ENCODE data around the gene RSPH3.
"Not testable (repeated sequence)": the region's sequence is repeated elsewhere in the genome, so short reads cannot be mapped to it uniquely, and the experiment has no call there.

The RSPH3 gene

DNA sequence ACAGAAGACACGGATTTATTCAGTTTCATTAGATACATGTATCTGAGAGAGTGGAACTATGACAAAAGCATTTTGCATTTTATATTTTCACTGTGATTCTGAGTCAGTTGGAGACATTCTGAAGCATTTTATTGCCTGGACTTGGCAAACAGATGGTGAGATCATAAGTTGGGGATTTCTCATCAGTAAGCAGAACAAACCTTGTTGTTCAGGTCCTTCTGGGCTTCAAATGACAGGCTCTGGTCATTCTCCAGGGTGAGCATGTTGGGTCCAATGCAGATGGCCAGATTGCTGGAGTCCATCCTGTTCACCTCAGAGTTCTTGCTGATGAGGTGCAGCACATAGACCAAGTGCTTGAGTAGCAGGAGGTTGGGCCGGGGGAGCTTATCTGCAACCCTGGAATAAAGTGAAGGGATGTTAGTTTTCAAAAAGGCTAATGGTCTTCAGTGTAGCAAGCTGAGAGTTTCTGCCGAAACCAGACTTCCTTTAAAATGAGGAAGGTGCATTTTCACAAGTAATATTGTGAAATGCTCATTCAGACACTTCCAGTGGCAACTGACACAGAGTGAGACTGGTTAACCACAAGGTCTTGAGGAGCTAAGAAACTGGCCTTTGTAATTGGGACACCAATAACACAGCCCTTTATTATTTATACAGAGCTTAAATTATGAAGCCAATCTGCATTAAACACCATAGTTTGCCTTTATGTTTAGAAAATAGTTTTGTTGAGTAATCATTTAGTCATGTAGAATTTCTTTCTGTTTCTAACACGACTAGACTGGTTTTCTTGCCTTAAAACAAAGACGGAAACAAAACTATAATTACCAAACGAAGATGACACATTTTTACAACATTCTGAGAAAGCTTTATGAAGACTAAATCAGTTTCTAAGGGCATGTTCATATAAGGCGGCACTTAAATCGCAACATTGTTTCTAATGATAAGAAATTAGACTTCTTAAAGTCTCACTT, 39.2 kb upstream of the RSPH3 start:
- Histone ChIP-seq H3K4me3 (ENCODE audit: low read length) (no peak overlapping the region), H3K4me1 (ENCODE audit: insufficient read depth, low read length) (no peaks in the 10 kb centered on the region), H3K27ac (ENCODE audit: low read length) (no peak overlapping the region), H3K27me3 (ENCODE audit: insufficient read depth, low read length) (no peaks in the 10 kb centered on the region), H3K36me3 (ENCODE audit: insufficient read depth, low read depth, low read length) (no peaks in the 10 kb centered on the region), H3K9ac (ENCODE audit: low read depth, low read length) (no peak overlapping the region), H3K9me3 (ENCODE audit: insufficient read depth, low read depth, low read length) (no peaks in the 10 kb centered on the region)

DNA sequence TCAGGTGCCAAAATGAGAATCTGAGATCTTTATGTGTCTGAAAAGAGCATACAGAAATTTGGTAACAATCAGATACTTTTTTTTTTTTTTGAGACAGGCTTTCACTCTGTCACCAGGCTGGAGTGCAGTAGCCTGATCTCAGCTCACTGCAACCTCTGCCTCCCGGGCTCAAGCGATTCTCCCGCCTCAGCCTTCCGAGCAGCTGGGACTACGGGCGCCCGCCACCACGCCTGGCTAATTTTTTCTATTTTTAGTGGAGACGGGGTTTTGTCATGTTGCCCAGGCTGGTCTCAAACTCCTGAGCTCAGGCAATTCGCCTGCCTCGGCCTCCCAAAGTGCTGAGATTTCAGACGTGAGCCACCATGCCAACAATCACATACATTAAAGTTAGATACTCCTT, 38.3 kb upstream of the RSPH3 start:
- H3K4me3 ChIP-seq (ENCODE audit: low read length); H3K4me1 ChIP-seq (ENCODE audit: insufficient read depth, low read length); H3K36me3 ChIP-seq (ENCODE audit: insufficient read depth, low read depth, low read length); H3K27ac ChIP-seq (ENCODE audit: low read length); H3K27me3 ChIP-seq (ENCODE audit: insufficient read depth, low read length); H3K9me3 ChIP-seq (ENCODE audit: insufficient read depth, low read depth, low read length); H3K9ac ChIP-seq (ENCODE audit: low read depth, low read length): not testable (repeated sequence)

DNA sequence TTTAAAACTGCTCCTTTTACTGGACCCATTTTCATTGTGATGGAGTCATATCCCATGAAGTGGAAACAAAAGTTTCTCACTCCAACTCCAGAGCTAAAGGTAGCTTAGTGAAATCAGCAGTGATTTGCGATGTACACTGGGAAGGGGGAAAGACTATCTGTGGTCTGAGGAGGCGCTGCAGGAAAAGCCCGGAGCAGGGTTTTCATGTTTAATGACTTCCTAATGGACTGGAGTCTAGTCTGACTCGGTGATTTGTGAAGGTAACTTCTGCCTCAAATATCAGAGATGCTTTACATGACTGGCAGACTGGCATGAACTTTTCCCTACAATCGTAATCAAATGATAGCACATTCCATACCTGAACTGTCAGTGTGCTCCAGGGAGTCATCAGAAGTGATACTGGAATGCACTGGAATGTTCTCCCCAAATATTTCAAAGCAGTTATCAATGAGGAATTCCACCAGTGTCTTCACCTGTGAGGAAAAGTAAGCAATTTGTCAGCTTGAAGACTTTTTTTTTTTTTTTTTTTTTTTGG, 37.8 kb upstream of the RSPH3 start:
- H3K4me3 ChIP-seq (ENCODE audit: low read length), result no peak overlapping the region
- no peaks in the 10 kb centered on the region for H3K9me3 ChIP-seq (ENCODE audit: insufficient read depth, low read depth, low read length)
- H3K27me3 ChIP-seq (ENCODE audit: insufficient read depth, low read length), result no peaks in the 10 kb centered on the region
- no peaks in the 10 kb centered on the region for H3K36me3 ChIP-seq (ENCODE audit: insufficient read depth, low read depth, low read length)
- no peaks in the 10 kb centered on the region for H3K4me1 ChIP-seq (ENCODE audit: insufficient read depth, low read length)
- H3K9ac ChIP-seq (ENCODE audit: low read depth, low read length), result no peak overlapping the region
- H3K27ac ChIP-seq (ENCODE audit: low read length), result no peak overlapping the region

DNA sequence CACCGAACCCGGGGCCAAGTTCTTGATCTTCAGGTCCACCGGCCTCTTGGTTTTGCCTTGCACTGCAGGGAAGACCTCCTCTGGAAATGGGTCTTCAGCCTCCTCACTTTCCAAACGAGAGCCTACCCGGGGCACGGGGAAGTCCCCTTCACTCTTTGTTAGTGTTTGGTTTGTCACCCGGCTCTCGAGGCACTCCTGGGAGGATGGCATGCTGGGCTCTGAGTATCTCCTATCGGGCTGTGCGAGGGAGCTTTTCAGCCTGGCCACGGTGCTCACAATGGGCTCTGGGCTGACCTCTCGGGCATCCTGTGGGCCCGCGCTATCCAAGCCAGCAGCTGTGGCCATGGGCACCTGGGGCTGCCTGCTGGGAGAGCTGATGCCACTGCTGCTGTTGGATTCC, 36.7 kb upstream of the RSPH3 start:
- Histone ChIP-seq H3K9ac (ENCODE audit: low read depth, low read length) (no peak overlapping the region), H3K27me3 (ENCODE audit: insufficient read depth, low read length) (no peaks in the 10 kb centered on the region), H3K27ac (ENCODE audit: low read length) (no peak overlapping the region), H3K36me3 (ENCODE audit: insufficient read depth, low read depth, low read length) (no peaks in the 10 kb centered on the region), H3K4me3 (ENCODE audit: low read length) (no peak overlapping the region), H3K9me3 (ENCODE audit: insufficient read depth, low read depth, low read length) (no peaks in the 10 kb centered on the region), H3K4me1 (ENCODE audit: insufficient read depth, low read length) (no peaks in the 10 kb centered on the region)

DNA sequence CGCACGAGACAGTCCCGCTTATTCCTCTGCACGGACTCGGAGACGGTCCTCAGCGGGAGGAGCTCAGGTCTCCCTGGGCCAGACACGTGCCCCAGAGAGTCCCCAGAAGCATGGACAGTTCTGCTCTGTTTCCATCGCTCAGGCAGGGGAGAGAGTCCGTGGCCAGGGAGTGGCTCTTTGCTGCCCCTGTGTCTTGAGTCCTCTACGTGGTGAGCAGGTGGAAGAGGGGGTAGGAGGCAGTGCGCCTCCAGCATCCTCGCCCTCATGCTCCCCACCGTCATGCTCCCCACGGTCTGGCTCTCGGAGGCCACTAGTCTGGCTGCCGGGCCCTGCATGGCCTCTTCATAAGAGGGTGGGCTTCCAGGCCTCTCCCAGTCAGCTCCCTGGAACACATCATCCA, 35.9 kb upstream of the RSPH3 start:
- H3K27ac ChIP-seq (ENCODE audit: low read length), result no peak overlapping the region
- H3K4me3 ChIP-seq (ENCODE audit: low read length), result no peak overlapping the region
- H3K27me3 ChIP-seq (ENCODE audit: insufficient read depth, low read length), result no peaks in the 10 kb centered on the region
- no peaks in the 10 kb centered on the region for H3K9me3 ChIP-seq (ENCODE audit: insufficient read depth, low read depth, low read length)
- H3K36me3 ChIP-seq (ENCODE audit: insufficient read depth, low read depth, low read length), result no peaks in the 10 kb centered on the region
- no peaks in the 10 kb centered on the region for H3K4me1 ChIP-seq (ENCODE audit: insufficient read depth, low read length)
- no peak overlapping the region for H3K9ac ChIP-seq (ENCODE audit: low read depth, low read length)

DNA sequence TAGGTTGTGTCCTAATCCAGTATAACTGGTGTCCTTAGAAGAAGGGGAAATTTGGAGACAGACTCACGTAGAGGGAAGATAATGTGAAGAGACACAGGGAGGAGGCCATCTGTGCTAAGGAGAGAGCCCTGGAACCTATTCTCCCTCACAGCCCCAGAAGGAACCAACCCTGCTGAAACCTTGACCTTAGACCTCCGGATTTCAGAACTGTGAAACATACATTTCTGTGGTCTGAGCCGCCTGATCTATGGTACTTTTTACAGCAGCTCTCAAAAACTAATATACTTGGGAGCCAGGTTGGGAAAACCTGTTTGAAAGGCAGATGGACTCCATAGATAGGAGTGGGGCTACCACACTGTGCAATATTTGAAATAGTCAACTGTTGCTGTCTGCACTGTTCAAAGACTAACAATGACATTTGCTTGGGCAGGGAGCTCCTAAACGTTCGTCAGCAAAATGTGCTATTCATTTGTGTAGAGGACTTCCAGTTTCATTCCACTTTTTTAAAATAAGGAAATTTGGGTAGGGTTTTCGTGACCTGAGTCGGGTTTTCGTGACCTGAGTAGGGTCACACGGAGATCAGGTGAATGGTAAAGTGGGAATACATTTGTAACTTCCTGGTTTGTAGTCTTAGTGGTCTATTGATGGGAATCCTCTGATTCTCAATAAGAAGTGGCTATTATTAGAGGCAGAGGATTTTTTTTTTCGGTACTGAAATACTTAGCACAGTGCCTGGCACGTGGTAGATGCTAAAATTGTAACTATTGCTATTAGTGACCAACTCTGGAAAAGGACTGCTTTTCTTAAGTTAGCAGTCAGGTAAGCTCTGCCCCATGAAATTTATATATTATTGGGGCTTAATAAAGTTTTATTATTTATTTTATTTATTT, 33.4 kb upstream of the RSPH3 start:
- Histone ChIP-seq H3K27ac (ENCODE audit: low read length) (no peak overlapping the region), H3K27me3 (ENCODE audit: insufficient read depth, low read length) (no peaks in the 10 kb centered on the region), H3K9ac (ENCODE audit: low read depth, low read length) (no peak overlapping the region), H3K4me3 (ENCODE audit: low read length) (no peak overlapping the region), H3K4me1 (ENCODE audit: insufficient read depth, low read length) (no peaks in the 10 kb centered on the region), H3K9me3 (ENCODE audit: insufficient read depth, low read depth, low read length) (no peaks in the 10 kb centered on the region), H3K36me3 (ENCODE audit: insufficient read depth, low read depth, low read length) (no peaks in the 10 kb centered on the region)

DNA sequence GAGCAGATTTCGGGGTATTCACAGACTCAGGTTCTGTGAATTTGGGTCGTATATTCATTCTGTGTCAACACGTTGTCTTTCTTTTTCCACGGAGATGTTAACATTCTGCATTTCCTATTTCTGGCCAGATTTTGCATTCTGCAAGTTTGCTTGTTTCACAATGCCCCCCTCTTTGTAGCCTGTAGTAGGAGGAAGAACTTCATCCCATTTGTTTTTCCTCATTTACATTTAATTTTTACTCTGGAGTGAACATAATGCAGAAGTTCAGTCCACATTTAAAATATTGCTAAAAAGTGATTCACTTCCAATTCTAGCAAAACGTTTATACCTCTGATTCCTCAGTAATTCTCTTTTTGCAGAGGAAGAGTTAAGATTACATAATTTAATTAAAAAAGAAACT, 31.8 kb upstream of the RSPH3 start:
- H3K9ac ChIP-seq (ENCODE audit: low read depth, low read length), result no peak overlapping the region
- no peaks in the 10 kb centered on the region for H3K4me1 ChIP-seq (ENCODE audit: insufficient read depth, low read length)
- no peaks in the 10 kb centered on the region for H3K36me3 ChIP-seq (ENCODE audit: insufficient read depth, low read depth, low read length)
- no peak overlapping the region for H3K4me3 ChIP-seq (ENCODE audit: low read length)
- H3K27ac ChIP-seq (ENCODE audit: low read length), result no peak overlapping the region
- H3K27me3 ChIP-seq (ENCODE audit: insufficient read depth, low read length), result no peaks in the 10 kb centered on the region
- H3K9me3 ChIP-seq (ENCODE audit: insufficient read depth, low read depth, low read length), result no peaks in the 10 kb centered on the region

DNA sequence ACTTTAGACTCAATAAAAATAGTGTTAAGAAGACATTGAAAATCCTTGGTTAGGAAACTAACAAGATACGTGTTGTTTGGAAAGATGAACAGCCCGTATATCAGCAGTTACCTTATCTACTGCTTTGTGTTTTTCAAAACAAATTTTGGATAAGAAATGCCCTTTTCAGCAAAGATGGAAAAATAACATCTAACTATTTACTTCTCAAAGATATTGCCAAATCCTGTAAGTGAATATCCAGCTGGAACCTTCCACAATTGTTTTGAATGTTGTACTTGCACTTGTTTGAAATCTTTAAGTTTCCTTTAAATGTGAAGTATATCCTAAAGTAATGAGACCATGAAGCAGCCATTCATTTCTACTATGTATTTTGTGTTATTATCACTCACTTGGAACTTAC, 30.2 kb upstream of the RSPH3 start:
- H3K4me3 ChIP-seq (ENCODE audit: low read length), result no peak overlapping the region
- no peak overlapping the region for H3K27ac ChIP-seq (ENCODE audit: low read length)
- H3K9me3 ChIP-seq (ENCODE audit: insufficient read depth, low read depth, low read length), result no peaks in the 10 kb centered on the region
- no peak overlapping the region for H3K9ac ChIP-seq (ENCODE audit: low read depth, low read length)
- H3K27me3 ChIP-seq (ENCODE audit: insufficient read depth, low read length), result no peaks in the 10 kb centered on the region
- H3K36me3 ChIP-seq (ENCODE audit: insufficient read depth, low read depth, low read length), result no peaks in the 10 kb centered on the region
- H3K4me1 ChIP-seq (ENCODE audit: insufficient read depth, low read length), result no peaks in the 10 kb centered on the region

DNA sequence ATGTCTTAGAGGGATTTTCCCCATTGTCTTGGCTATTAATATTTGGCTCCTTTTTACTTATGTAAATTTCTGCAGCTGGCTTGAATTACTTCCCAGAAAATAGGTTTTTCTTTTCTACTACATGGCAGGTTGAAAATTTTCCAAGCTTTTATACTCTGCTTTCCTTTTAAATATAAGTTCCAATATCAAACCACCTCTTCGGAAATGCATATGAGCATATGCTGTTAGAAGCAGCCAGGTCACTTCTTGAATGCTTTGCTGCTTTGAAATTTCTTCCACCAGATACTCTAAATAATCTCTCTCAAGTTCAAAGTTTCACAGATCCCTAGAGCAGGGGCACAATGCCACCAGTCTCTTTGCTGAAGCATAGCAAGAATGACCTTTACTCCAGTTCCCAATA, 25.2 kb upstream of the RSPH3 start:
- not testable (repeated sequence) for H3K27ac ChIP-seq (ENCODE audit: low read length); H3K9me3 ChIP-seq (ENCODE audit: insufficient read depth, low read depth, low read length); H3K9ac ChIP-seq (ENCODE audit: low read depth, low read length); H3K36me3 ChIP-seq (ENCODE audit: insufficient read depth, low read depth, low read length); H3K27me3 ChIP-seq (ENCODE audit: insufficient read depth, low read length); H3K4me1 ChIP-seq (ENCODE audit: insufficient read depth, low read length); H3K4me3 ChIP-seq (ENCODE audit: low read length)

DNA sequence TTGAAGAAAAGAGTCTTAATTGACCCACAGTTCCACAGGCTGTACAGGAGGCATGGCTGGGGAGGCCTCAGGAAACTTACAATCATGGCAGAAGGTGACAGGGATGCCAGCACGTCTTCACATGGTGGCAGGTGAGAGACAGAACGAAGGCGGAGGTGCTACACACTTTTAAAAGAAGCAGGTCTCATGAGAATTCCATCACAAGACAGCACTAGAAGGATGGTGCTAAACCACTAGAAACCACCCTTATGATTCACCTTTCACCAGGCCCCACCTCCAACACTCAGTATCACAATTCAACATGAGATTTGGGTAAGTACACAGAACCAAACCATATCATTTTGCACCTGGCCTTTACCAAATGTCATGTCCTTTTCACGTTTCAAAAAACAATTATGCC, 23.9 kb upstream of the RSPH3 start:
- Histone ChIP-seq H3K27me3 (ENCODE audit: insufficient read depth, low read length) (no peaks in the 10 kb centered on the region), H3K36me3 (ENCODE audit: insufficient read depth, low read depth, low read length) (no peaks in the 10 kb centered on the region), H3K9me3 (ENCODE audit: insufficient read depth, low read depth, low read length) (peaks cover 5% of the 10 kb centered on the region; the same call in 1 of the 2 replicates), H3K9ac (ENCODE audit: low read depth, low read length) (no peak overlapping the region), H3K4me1 (ENCODE audit: insufficient read depth, low read length) (no peaks in the 10 kb centered on the region), H3K27ac (ENCODE audit: low read length) (no peak overlapping the region), H3K4me3 (ENCODE audit: low read length) (no peak overlapping the region)

DNA sequence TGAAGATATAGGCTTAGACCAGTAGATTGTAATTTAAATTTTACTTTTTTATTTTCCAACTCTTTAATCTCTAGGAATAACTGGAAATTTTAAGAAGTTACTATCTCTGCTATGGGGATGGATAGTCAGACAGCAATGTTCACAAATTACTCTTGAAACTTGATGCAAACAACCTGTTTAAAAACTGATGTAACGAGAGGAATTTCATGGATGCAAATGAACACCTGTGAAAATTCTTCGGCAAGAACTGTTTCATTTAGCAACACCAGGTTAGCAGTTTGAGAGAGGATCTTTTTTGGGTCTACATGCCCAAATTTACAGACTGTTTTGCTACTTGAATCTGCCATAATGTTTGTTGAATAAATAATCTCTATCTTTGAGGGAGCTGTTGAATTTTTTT, 20.0 kb upstream of the RSPH3 start:
- Histone ChIP-seq H3K27me3 (ENCODE audit: insufficient read depth, low read length) (no peaks in the 10 kb centered on the region), H3K4me1 (ENCODE audit: insufficient read depth, low read length) (no peaks in the 10 kb centered on the region), H3K4me3 (ENCODE audit: low read length) (no peak overlapping the region), H3K36me3 (ENCODE audit: insufficient read depth, low read depth, low read length) (no peaks in the 10 kb centered on the region), H3K9me3 (ENCODE audit: insufficient read depth, low read depth, low read length) (peaks cover 5% of the 10 kb centered on the region; the same call in 1 of the 2 replicates), H3K27ac (ENCODE audit: low read length) (no peak overlapping the region), H3K9ac (ENCODE audit: low read depth, low read length) (no peak overlapping the region)

Measured in iPS-20b (cell line).